Left ventricle myocardium superior (tissue), 1 donor: ENCODE measurements around the gene TAF1B. TPM values are rescaled to one million over a fixed set of nuclear protein-coding genes. Genes with fewer than 3 reads are reported as not detected.

ENCODE experiments used
- ATAC-seq: fragments of 200-7000 bp; cut with Tn5 transposase; one replicate; pipeline ENCODE4 v1.9.1; 2020; ENCODE audit warnings: mild to moderate bottlenecking, moderate library complexity
- DNase-seq: peaks from one replicate; pipeline ENCODE4 v3.0.0-alpha.2; 2020
- intact Hi-C: fragments of 100-400 bp; cut with micrococcal nuclease; formaldehyde crosslinking; loops from one replicate; pipeline ENCODE4 v1.11.0; 2022
- total RNA-seq: library from RNA; stranded (reverse); fragmentation: NEBNext Ultra II Directional; extraction: Animal tissue kit (Norgen Biotek cat#: 25700); gene quantifications from one replicate; pipeline ENCODE4 v1.2.1, GENCODE V29; 2021
- donor health status: DM: no; HTN: yes; CAD: no; lungs with severe emphysema.

TAF1B gene
- total RNA-seq, 1 donor from 2014 or later, result 3.6 TPM

DNA sequence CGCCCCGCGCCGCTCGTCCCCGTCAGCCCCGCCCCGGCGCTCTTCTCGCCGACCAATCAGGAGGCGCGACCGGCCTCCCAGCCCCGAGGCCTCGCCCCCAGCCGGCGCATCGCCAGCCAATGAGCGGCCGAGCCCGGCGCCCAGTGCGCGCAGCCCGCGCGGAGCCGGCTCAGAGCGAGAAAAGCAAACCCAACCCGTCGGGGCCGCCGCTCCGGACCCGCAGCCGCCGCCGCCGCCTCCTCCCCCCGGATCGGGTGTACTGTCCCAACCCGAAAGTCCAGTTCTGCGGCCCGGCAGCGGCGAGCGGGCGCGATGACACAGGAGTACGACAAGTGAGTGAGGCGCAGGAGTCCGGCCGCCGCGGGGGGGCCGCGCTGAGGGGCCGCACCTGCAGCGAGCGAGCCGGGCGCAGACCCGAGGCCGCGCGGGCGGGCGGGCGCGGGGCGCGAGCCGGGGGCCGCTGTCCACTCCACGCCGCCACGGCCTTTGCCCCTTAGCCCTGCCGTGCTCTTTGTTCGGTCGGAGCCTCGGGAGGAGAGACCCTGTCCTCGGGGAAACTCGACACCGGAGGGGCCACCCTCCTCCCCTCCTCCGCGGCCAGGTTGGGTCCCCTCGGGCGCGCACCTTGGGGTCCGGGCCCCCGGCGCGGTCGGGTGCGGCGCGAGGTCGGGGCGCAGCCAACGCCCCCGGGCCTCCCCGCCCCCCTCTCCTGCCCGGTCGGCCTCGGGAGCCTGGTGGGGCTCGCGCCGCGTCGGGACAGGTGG is 108.4 kb downstream of the TAF1B start, which contains the start of gene GRHL1:
Gene GRHL1, plus strand, starts transcription at position 172 of the 764 bp plus-strand sequence. Its CDS starts 141 bp downstream, at position 313.
- DNase-seq (peak; percentile 98), ATAC-seq (peak; percentile 99)
- intact Hi-C loops, result no loop called here

DNA sequence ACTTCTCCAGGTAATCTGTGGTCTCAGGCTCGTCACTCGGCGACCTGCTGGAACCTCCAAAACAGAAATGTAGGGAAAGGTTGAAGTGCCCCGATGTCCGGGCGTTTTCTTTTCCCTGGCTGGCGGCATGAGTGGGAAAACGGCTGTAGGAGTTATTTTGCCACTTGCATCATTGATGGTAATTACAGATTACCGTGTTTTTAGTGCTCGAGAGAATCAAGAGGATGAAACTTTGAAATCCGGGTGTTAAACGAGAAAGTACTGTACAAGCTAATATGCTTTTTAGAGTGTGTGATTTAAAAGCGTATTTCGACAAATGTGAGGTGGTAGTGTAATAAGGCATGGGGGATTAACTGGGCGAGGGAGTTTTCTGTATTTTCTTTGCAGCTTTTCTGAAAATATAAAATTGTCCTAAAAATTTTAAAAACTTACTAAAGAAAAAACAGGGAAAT is 109.0 kb downstream of the TAF1B start:
- DNase-seq, result no peak
- intact Hi-C loops, result no loop called here
- ATAC-seq, result no peak

DNA sequence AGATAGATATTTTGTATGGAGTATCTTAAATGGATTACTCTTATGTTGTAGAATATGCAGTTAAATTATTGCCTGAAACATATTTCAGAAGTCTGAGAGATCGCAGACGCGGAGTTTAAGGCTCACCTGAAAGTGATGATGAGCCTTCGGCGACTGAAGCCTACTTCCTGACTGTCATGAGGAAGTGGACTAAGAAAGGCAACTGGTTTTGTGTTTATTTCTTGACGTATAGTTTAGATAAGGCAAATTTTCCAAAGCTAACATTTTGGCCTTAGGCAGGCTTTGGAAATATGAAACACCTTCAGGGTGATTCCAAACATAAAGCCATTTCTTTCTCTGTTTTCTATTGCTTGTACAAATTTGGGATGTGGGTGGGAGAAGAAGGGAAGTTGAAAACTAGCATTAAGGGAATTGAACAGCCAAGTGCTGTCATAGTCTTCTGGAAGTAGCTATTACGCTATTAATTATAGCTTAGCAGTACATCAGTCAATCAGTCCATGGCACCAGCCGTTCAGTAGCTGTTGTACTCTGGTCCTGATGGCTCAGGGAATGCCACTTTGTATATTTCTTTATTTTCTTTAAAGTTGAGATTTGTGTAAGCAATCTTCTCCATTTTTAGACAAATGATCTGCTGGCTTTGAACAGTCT is 109.7 kb downstream of the TAF1B start:
- intact Hi-C loops, result no loop called here
- DNase-seq, result no peak
- ATAC-seq, result no peak

DNA sequence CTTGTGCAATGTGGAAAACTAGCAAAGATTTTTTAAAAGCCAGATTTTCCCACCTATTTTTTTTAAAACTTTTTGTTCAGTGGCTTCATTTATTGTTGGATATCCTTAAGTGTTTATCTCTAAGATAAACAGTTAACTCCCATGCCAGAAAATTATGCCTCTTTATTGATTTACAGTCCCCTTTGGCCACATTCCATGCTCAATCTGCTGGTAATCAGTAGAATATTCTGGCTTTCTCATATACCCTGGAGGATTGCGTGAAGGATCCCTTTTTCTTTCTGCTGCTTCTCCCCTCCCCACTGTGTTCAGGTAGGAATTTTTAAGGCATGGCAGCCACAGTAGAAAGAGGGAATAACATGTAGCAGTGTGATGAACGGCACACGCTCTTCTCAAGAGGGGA is 110.9 kb downstream of the TAF1B start:
- no peak for DNase-seq
- intact Hi-C loops, result no loop called here
- ATAC-seq, result no peak

DNA sequence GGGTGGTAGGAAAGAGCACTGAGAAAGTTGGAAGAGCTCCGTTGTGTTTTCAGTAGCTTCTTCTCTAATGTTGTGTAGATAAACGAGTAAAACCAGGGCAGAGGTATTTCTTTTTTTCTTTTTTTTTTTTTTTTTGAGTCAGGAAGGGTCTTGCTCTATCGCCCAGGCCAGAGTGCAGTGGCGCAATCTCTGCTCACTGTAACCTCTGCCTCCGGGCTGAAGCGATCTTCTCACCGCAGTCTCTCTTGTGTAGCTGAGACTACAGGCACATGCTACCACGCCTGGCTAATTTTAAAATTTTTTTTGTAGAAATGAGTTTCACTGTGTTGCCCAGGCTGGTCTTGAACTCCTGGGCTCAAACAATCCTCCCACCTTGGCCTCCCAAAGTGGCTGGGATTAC is 114.8 kb downstream of the TAF1B start:
- ATAC-seq, result no peak
- intact Hi-C loops, result no loop called here
- DNase-seq, result no peak

DNA sequence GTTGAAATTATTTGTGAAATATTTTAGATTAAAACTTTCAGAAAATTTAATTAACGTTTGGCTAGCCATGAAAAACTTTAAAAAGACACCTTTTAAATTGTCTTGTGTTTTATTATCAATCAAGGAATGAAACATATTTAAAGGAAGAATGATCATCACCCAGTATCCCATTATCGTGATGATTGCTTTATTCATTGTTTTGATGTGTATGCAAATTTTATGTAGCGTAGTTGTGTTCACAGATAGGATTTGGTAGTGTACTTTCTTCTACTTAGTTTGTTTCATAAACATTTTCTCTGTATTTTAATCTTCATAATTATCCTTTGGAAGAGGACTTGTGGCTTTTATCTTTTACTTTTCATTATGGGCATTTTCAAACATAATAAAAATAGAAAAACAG is 116.0 kb downstream of the TAF1B start:
- intact Hi-C loops, result no loop called here
- DNase-seq (no peak), ATAC-seq (no peak)

DNA sequence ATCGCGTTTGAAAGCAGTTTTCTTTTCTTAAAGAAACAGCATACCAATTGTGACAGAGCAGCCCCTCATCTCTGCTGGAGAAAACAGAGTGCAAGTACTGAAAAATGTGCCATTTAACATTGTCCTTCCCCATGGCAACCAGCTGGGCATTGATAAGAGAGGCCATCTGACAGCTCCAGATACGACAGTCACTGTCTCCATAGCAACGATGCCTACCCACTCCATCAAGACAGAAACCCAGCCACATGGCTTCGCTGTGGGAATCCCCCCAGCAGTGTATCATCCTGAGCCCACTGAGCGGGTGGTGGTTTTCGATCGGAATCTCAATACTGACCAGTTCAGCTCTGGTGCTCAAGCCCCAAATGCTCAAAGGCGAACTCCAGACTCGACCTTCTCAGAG is 117.7 kb downstream of the TAF1B start:
- ATAC-seq (no peak), DNase-seq (no peak)
- intact Hi-C loops, result no loop called here

DNA sequence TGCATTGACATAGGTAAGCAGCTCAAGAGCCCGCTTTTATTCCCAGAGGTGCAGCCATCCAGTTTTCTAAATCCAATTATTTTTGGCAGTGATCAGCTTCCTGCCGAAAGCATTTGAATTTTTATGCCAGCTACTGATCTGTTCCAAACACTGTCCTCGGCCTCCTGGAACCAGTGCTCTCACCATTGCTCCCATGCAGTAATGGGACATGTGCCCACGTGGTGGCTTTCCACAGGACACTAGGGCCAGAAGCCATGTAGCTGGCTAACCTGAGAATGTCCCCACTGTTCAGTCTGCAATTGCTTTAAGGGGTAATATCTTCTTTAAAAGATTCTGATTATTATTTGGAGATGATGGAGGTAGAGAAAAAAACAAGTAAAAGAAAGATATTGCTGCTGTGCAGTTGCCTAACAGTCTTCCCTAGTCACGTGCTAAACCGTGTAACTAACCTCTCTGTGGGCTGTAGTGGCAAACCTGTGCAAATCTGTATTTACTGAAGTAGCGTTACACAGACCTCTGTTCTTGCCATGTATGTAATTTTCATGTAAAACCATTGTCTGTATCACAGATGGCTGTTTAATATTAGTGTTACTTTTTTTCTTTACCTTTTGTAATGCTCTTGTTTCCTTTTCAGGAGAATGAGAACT is 121.2 kb downstream of the TAF1B start:
- no peak for ATAC-seq
- intact Hi-C loops, result no loop called here
- DNase-seq, result no peak

DNA sequence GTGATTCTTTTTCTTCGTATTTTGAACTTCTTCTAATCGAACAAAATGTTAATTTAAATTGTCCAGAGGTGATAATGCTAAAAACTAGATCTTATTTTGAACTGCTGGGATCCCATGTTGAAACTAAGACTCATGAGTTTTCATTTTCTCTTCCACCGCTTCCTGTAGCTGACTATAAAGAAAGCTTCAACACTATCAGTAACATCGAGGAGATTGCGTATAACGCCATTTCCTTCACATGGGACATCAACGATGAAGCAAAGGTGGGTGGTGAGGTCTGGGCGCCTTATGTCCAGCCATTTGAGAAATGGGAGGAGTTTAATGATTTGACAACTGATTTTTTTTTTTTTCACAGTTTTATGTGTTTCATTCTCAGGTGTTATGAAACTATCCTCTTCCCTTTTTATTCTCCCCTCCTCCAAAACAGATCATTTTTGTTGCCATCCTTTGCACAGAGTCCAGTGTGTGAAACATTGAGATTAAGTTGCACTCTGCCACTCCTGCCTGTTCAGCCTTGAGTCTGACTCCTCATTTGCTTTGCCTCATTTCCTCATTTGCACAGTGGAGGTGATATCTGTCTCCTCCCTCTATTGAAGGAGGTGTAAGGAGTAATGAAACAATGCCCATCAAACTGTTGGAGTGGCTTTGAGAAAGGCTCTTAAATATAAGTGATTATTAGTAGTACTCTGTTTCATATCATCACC is 122.0 kb downstream of the TAF1B start:
- intact Hi-C loops, result no loop called here
- no peak for ATAC-seq
- no peak for DNase-seq

DNA sequence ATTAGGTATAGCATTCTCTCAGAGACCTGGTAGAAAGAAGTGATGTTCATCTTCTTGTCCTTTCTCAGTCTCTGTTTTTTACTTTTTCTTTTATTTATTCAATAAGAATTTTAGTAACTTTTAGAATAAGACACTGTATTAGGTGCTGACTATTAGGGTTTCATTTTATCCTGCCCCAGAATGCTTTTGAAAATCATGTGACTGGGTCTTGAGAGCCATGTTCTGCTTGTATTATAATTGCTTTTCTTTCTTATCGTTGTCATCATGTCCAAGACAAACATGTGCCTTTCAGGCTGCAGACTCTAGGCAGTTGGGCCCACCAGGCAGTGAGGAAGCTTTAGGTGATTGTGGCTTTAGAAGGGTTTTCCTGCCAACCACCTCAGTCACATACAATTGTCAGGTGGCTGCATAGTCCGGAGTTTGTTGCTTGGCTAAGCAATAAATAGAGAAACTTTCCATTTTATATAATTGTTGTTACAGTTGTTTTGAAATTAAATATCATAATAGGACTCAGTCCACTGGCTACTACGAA is 123.3 kb downstream of the TAF1B start:
- intact Hi-C loops, result no loop called here
- no peak for DNase-seq
- no peak for ATAC-seq

DNA sequence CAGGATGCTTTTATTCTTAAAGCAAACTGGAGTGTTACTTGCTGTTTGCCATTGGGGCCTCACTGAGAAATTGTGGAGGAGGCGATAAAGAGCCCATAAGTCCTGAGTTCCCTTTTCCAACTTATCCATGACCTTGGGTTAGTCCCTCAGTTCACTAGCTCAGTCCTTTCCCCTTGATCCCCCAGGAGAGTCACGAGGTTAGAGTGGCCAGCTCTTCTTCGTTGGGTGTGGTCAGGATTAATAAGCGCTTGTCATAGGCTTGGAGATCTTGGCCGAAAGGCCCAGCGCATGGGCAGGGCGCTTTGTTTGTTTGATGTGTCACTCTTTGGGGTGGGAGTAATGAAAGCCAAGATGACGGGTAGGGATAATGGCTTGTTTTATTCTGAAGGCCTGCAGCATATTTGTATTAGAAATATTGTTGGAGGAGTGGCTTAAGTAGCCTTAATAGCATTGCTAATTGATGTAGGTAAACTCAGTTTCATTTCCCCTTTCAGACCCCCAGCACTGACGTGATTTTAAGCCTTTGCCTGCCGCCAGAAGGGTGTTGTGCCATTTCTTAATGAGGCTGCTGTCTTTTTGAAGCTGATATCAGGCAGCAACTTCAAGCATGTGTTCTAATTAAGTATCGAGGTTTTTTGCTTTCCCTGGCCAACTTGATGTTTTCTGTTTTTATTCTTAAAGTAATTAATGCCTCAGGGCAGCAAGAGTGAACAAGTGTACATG is 123.9 kb downstream of the TAF1B start:
- intact Hi-C loops, result no loop called here
- DNase-seq (no peak), ATAC-seq (no peak)

DNA sequence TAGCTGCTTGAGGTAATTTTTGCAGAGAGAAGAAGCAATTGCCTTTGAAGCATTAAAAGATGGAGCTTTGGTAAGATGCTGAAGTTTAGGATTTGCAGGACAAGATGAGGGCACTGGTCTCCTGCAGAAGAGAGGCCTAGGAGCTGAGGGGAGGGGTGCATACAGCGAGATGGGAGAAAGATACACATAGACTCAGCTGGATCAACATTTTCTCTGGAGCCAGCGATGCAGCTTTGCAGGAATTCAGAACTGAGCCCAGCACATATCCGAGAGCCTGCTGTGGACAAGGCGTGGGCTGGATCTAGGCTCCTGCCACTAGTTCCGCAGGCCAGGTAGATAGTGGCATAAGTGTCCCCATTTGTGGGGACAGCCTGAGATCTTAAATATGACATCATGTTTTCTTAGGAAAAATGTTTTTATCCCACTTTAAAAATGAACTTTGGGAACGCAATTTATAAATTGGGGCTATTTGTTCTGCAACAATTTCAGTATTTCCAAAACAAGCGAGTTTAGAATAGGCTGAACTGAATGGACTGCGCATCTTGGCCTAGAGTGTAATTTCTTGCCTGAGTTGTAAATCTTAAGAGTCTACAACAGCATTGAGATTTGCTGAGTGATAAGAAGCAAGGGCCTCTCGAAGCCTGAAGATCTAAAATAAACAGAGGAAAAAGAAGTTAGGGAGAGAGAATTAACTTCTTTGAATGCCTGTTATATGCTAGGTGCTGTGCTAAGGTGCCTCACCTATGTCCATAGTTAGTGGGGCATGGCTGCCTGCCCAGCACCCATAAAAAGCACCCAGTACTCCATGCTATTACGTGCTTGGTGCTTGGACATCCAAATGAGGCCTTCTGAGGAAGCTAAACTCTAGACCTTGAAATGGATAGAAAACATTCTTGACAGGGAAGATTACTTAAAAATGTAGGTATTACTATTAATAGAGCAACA is 125.6 kb downstream of the TAF1B start:
- DNase-seq, result no peak
- ATAC-seq, result no peak
- intact Hi-C loops, result no loop called here

DNA sequence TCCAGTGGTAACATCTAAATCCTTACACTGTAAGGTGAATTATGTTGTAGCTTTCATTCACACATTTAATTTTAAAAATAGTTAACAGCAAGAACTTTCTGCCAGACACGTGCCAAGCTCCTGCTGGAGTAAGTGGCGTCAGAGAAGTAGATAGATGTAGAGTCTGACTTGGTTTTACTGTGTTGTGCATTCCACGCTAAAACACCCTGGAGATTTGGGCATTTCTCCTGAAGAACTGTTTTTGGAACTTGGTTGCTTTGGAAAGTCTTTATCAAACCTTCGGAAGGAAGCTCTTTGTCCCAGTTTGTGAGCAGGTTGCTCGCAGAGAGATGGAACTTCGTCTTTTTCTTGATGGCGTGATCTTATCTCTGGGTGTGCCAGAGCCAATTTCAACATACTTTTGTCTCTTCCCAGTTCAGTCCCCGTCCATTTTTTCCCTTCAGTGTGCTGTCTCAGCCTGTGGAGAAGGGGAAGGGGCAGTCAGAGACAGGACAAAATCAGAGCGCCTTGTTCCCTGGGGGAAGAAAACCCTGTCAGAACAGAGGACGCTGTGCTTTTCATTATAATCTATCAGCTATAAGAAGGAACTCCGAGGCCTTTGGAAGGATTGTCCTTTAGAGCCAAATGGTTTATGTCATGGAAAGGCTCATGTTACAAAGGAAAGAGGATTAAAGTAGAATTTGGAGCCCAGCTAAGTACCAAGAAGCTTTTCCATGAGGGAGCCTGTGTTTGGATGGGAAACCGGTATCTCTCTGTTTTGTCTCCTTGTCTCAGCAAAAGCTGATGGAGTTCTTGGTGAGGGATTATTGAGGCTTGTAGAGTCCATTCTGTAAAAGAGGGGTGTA is 127.1 kb downstream of the TAF1B start:
- DNase-seq (no peak), ATAC-seq (no peak)
- intact Hi-C loops, result no loop called here

DNA sequence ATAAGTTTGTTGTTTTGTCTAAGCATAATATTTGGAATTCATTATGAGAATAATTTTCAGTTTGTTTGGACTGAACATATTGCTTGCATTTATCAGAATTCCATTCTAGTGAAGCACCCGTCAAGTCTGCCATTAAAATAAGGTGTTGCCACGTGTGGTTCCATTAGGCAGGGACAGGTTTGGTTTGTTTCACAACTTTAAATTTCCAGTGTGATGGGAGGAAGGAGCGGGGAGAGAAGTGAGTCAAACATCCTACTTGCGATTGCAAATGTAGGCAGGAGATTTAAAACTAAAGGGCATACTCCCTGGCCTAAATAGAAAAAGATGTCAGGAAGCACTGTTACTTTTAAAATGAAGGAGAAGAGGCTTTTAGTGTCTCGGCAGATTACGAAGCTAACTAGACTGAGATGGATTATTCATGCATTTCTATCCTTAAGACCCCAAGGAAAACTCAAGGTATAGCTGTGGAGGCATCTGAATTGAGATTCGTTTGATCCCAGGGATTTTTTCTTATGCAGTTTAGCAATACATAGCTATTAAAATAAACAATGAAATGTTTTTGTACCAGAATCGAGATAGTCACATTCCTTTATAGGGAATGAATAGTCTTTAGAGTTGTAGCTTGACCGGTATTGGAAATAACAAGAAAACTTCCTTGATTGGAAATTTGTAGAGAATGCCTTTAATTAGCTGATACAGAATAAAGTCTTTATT is 128.0 kb downstream of the TAF1B start:
- no peak for DNase-seq
- intact Hi-C loops, result no loop called here
- ATAC-seq, result no peak

DNA sequence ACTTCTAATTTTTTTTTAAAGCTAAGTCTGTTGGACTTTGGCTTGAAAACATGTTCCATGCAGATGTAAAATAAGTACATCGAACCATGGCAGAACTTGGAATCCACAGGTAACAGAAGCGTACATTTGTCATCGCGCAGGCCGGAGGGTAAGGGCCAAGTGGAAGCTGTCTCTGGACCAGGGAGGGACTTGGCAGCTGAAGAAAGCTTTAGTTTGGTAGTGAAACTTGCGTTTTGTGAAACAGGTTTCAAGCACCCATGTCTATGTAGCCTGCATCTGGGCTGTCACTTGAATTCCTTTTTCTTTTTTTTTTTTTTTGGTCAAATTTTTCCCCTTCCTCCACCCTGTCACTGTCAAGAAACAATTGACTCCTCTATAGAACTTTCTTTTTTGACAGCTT is 128.6 kb downstream of the TAF1B start:
- intact Hi-C loops, result no loop called here
- no peak for DNase-seq
- ATAC-seq, result no peak
